GM10266 (cell line): Measurements from ENCODE around the gene MED20.

ENCODE experiments used
- DNase-seq: peaks from one replicate; pipeline ENCODE4 v3.0.0; 2012; ENCODE audit errors: extremely low spot score
- TF ChIP-seq, protein P1 (sequence below): IDR thresholded peaks from 2 replicates; pipeline ENCODE4 v1.5.1; 2012; ENCODE audit warnings: mild to moderate bottlenecking, low read depth; ENCODE audit not compliant: control insufficient read depth, insufficient read depth; ENCODE audit errors: missing control alignments

Gene MED20

DNA sequence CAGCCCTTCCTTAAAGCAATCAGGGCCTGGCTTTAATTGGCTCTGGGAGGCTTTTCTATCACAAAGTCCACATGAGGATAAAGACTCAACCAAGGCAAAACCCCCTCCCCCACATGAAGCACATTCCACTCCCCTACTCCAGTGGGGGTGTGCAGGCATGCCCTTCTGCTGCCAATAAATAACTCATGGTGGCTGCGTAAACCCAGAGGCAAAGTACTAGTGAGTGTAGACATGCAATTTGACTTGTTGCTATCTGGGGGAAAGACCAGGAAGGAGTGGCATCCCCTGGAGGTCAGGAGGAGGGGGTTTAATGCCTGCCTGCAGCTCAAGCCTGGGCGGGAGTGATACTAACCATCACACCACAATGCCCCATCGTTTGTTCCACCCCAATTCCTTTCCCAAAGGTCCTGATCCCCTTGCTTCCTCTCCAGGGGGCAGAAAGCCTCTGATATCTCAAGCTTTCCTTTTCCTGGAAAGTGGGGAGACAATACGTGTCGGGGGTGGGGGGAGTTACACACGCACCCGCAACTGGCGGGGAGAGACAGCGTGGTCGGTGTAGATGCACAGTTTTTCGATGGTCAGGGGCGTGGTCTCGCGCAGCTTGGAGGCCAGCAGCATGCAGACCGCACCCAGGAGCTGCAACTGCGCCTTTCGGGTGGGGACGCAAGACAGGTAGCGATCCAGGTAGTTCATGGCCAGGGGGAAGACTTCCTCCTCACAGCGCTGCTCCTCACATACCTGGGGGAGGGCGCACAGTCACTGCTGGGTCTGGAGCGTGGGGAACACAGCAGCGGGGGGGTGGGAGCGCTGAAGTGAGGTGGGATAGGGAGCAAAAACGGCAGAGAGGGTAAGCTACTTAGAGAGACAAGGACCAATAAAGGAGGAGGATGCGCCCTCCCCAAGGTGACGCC, 19.2 kb upstream of the MED20 start:
- DNase-seq = no peak
- TF ChIP-seq, protein P1, sequence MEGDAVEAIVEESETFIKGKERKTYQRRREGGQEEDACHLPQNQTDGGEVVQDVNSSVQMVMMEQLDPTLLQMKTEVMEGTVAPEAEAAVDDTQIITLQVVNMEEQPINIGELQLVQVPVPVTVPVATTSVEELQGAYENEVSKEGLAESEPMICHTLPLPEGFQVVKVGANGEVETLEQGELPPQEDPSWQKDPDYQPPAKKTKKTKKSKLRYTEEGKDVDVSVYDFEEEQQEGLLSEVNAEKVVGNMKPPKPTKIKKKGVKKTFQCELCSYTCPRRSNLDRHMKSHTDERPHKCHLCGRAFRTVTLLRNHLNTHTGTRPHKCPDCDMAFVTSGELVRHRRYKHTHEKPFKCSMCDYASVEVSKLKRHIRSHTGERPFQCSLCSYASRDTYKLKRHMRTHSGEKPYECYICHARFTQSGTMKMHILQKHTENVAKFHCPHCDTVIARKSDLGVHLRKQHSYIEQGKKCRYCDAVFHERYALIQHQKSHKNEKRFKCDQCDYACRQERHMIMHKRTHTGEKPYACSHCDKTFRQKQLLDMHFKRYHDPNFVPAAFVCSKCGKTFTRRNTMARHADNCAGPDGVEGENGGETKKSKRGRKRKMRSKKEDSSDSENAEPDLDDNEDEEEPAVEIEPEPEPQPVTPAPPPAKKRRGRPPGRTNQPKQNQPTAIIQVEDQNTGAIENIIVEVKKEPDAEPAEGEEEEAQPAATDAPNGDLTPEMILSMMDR = no peak

GRCh38 chr6:41939176-41939847, 18.4 kb upstream of the MED20 start:
- no peak for DNase-seq
- TF ChIP-seq, protein P1 = no peak

GRCh38 chr6:41938590-41939175, 17.7 kb upstream of the MED20 start:
- DNase-seq = no peak
- TF ChIP-seq, protein P1 = no peak

DNA sequence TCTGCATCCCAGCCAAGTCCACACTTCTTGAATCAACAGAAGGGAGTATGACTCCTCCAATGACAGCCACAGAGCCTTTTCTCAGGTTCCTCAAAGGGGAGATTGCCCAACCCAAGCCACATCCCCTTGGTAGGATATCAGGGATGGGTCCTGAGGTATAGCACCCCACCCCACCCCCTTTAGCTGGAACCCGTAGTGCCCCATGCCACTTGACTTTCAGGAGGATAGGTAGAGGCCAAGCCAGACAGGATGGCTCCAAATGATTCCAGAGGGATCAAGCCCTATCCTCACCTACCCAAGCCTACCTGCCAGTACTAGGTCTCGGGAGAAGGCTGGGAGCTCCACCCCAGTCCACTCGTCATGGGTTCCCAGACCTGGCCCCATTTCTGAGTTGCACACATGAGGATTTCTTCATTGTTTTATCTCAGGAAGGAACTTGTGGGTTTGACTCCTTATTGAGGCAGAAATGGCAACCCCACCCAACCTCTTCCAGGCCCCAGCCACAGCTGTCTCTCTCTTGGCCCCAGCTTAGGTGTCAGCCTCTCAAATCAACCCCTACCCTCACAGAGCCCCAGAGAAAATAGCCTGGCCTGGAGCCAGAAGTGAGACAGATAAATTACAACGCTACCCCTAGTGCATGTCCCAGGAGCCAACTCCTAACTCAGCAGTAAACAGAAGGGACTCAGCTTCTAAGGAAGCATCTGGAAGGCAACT, 17.1 kb upstream of the MED20 start:
- TF ChIP-seq, protein P1 = no peak
- DNase-seq = no peak

DNA sequence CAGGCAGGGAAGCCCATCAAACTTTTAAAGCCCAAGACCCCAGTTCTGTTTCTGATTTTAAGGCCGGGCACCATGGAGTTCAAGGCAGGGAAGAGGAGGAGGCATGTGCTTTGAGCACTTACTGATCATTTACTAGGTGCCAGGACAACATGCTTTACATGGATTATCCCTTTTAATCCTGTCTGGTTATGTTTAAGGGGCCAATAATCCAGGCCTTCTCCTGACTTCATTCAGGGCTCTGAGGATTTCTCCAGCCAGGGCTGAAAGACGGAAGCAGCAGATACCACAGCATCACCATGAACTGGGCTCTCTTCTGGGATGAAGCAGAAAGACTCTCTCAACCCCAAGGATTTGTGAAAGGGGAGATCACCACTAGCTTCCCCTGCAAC, 16.5 kb upstream of the MED20 start:
- DNase-seq = no peak
- TF ChIP-seq, protein P1 = no peak

- peak; percentile 70 for DNase-seq
- TF ChIP-seq, protein P1 = peak; percentile 83
Measured at GRCh38 chr6:41936073-41936837, 15.3 kb upstream of the MED20 start.
